Neutrophil (primary cell): ENCODE results near the gene SMTNL2.

Experiments used
- H3K27ac ChIP-seq: fragments of 200-600 bp; sonication (generic); 2 replicates; pipeline ENCODE4 v1.5.1; 2016; ENCODE audit warnings: mild to moderate bottlenecking, moderate library complexity
- H3K27me3 ChIP-seq: fragments of 200-600 bp; sonication (generic); 2 replicates; pipeline ENCODE4 v1.6.0; 2016; ENCODE audit warnings: mild to moderate bottlenecking
- H3K36me3 ChIP-seq: fragments of 200-600 bp; sonication (generic); 2 replicates; pipeline ENCODE4 v1.5.1; 2017
- H3K4me1 ChIP-seq, 2 experiments: fragments of 200-600 bp in 1 of 2; sonication (generic) in 1 of 2; 1 replicate in 1 of 2; 2 replicates in 1 of 2; pipeline versions ENCODE4 v1.5.1 to v1.6.1; 2013 to 2016; ENCODE audit warnings: low read depth in 1 of 2, low read length in 1 of 2, mild to moderate bottlenecking in 1 of 2, moderate library complexity in 1 of 2; ENCODE audit not compliant: control insufficient read depth in 1 of 2, insufficient read depth in 1 of 2
- H3K4me3 ChIP-seq, 2 experiments: fragments of 200-600 bp in 1 of 2; sonication (generic) in 1 of 2; 1 replicate in 1 of 2; 2 replicates in 1 of 2; pipeline ENCODE4 v1.5.1; 2013 to 2016; ENCODE audit warnings: low read depth in 1 of 2, low read length in 1 of 2, mild to moderate bottlenecking in 1 of 2, moderate library complexity in 1 of 2
- H3K9me3 ChIP-seq: fragments of 200-600 bp; sonication (generic); 2 replicates; pipeline ENCODE4 v1.5.1; 2016
- CTCF ChIP-seq: fragments of 200-600 bp; sonication (generic); IDR thresholded peaks from 2 replicates; pipeline ENCODE4 v1.5.1; 2016; ENCODE audit warnings: antibody characterized with exemption

SMTNL2 gene

GRCh38 chr17:4548721-4549531 lies 35.4 kb upstream of the SMTNL2 start:
- Histone ChIP-seq H3K36me3 (peaks cover 16% of the 10 kb centered on the region), H3K27ac (no peak overlapping the region), H3K9me3 (no peaks in the 10 kb centered on the region), H3K4me3 (no peak overlapping the region), H3K27me3 (no peaks in the 10 kb centered on the region), H3K4me1 (no peaks in the 10 kb centered on the region)
- TF ChIP-seq CTCF, result no peak

- Histone ChIP-seq H3K9me3 (no peaks in the 10 kb centered on the region), H3K27ac (no peak overlapping the region), H3K27me3 (no peaks in the 10 kb centered on the region), H3K4me1 (peaks cover 9% of the 10 kb centered on the region in 2 experiments), H3K4me3 (no peak overlapping the region), H3K36me3 (peaks cover 16% of the 10 kb centered on the region)
- TF ChIP-seq CTCF, result no peak
Observed at GRCh38 chr17:4549781-4550533, 34.4 kb upstream of the SMTNL2 start.

- H3K4me1 ChIP-seq, result peaks cover 12 to 13% of the 10 kb centered on the region in 2 experiments
- no peak overlapping the region for H3K27ac ChIP-seq
- H3K27me3 ChIP-seq, result no peaks in the 10 kb centered on the region
- H3K4me3 ChIP-seq, result no peak overlapping the region
- no peak for TF ChIP-seq CTCF
- H3K36me3 ChIP-seq, result peaks cover 16% of the 10 kb centered on the region
- H3K9me3 ChIP-seq, result no peaks in the 10 kb centered on the region
Observed at GRCh38 chr17:4550534-4551039, 33.7 kb upstream of the SMTNL2 start.

- H3K4me1 ChIP-seq, result peaks cover 17 to 18% of the 10 kb centered on the region in 2 experiments
- no peak overlapping the region for H3K27ac ChIP-seq
- H3K27me3 ChIP-seq, result no peaks in the 10 kb centered on the region
- no peaks in the 10 kb centered on the region for H3K9me3 ChIP-seq
- no peak overlapping the region for H3K4me3 ChIP-seq
- H3K36me3 ChIP-seq, result peaks cover 16% of the 10 kb centered on the region
- no peak for TF ChIP-seq CTCF
Observed at GRCh38 chr17:4551141-4551540, 33.2 kb upstream of the SMTNL2 start.

GRCh38 chr17:4551796-4552525 lies 32.4 kb upstream of the SMTNL2 start:
- no peak overlapping the region for H3K27ac ChIP-seq
- no peak overlapping the region for H3K4me3 ChIP-seq
- TF ChIP-seq CTCF, result no peak
- no peaks in the 10 kb centered on the region for H3K27me3 ChIP-seq
- no peaks in the 10 kb centered on the region for H3K9me3 ChIP-seq
- H3K36me3 ChIP-seq, result peaks cover 16% of the 10 kb centered on the region
- peaks cover 17 to 21% of the 10 kb centered on the region in 2 experiments for H3K4me1 ChIP-seq
